Activated CD8-positive, alpha-beta memory T cell treated with anti-CD3 and anti-CD28 coated beads, Interleukin-2, amount 50 U/mL, for 24 hours (primary cell): ENCODE measurements around the gene GHRL.
"Not testable (repeated sequence)": the region's sequence is repeated elsewhere in the genome, so short reads cannot be mapped to it uniquely, and the experiment has no call there.

Experiments used
- DNase-seq: peaks from one replicate; pipeline ENCODE4 v3.0.0-alpha.2; 2020; ENCODE audit errors: extremely low read depth

GHRL gene

GRCh38 chr3:10299175-10299574, 6.4 kb upstream of the GHRL start:
- no peak for DNase-seq

- DNase-seq: not testable (repeated sequence)
These were observed 5.3 kb upstream of the GHRL start for GRCh38 chr3:10298064-10298463.

GRCh38 chr3:10294030-10294586, 1.4 kb upstream of the GHRL start:
- DNase-seq: no peak

GRCh38 chr3:10291641-10292040, 1.1 kb downstream of the GHRL start:
- DNase-seq: no peak

GRCh38 chr3:10290481-10291176, 2.1 kb downstream of the GHRL start:
- DNase-seq: no peak

GRCh38 chr3:10289787-10290355, 2.9 kb downstream of the GHRL start:
- DNase-seq: no peak

- no peak for DNase-seq
These were observed 3.7 kb downstream of the GHRL start for GRCh38 chr3:10289077-10289476.

- DNase-seq: no peak
These were observed 4.2 kb downstream of the GHRL start for GRCh38 chr3:10288575-10288960.

GRCh38 chr3:10287936-10288574, 4.7 kb downstream of the GHRL start:
- DNase-seq: no peak

- DNase-seq: no peak
These were observed 6.0 kb downstream of the GHRL start for GRCh38 chr3:10286596-10287295.

GRCh38 chr3:10286133-10286524, 6.6 kb downstream of the GHRL start:
- no peak for DNase-seq

GRCh38 chr3:10285272-10286132, 7.2 kb downstream of the GHRL start:
- DNase-seq: no peak

- DNase-seq: no peak
These were observed 8.3 kb downstream of the GHRL start for GRCh38 chr3:10284496-10284895.

- no peak for DNase-seq
These were observed 9.1 kb downstream of the GHRL start for GRCh38 chr3:10283638-10284037.

GRCh38 chr3:10281951-10282350, 10.8 kb downstream of the GHRL start:
- no peak for DNase-seq

- DNase-seq: no peak
These were observed 12.2 kb downstream of the GHRL start for GRCh38 chr3:10280571-10280970.

GRCh38 chr3:10280177-10280529, 12.6 kb downstream of the GHRL start:
- DNase-seq: no peak

- no peak for DNase-seq
These were observed 13.2 kb downstream of the GHRL start for GRCh38 chr3:10279384-10280176.

- no peak for DNase-seq
These were observed 14.2 kb downstream of the GHRL start for GRCh38 chr3:10278501-10278900.

GRCh38 chr3:10277115-10277625, 15.6 kb downstream of the GHRL start:
- DNase-seq: no peak

- DNase-seq: no peak
These were observed 18.1 kb downstream of the GHRL start for GRCh38 chr3:10274601-10275000.
